Measurements from ENCODE around the gene ITGB3BP. TPM values are rescaled to one million over a fixed set of nuclear protein-coding genes. Genes with fewer than 3 reads are reported as not detected.

Gene ITGB3BP
- total RNA-seq, 4 donors from 2014 or later: 6.5 to 35.0 (median 11.3) TPM

GRCh38 chr1:63512584-63512983 lies 10.4 kb downstream of the ITGB3BP start:
- peak overlapping the region in 1 of 4 donors; percentile 10 for H3K27ac ChIP-seq
- ATAC-seq: no peak
- H3K4me3 ChIP-seq: no peak overlapping the region
- no peaks in the 10 kb centered on the region for H3K9me3 ChIP-seq
- TF ChIP-seq POLR2A (IDR thresholded peaks at IDR 0.05) (no peak), EP300 (IDR thresholded peaks at IDR 0.05) (no peak), POLR2AphosphoS5 (IDR thresholded peaks at IDR 0.05) (no peak), CTCF (IDR thresholded peaks at IDR 0.05) (no peak)
- H3K4me1 ChIP-seq: no peaks in the 10 kb centered on the region
- no peaks in the 10 kb centered on the region for H3K27me3 ChIP-seq
- H3K36me3 ChIP-seq: no peaks in the 10 kb centered on the region

- WGBS, 2 donors (ENCODE audit: low coverage in 1 of 2): 84 to 85% methylated on average over 9 to 10 of the region's 10 CpGs
- H3K36me3 ChIP-seq: peaks cover 0 to 13% of the 10 kb centered on the region in 2 donors
- ATAC-seq: no peak
- H3K9me3 ChIP-seq: no peaks in the 10 kb centered on the region
- peaks cover 0 to 3% (median 0%) of the 10 kb centered on the region in 3 donors for H3K4me1 ChIP-seq
- H3K27ac ChIP-seq: no peak overlapping the region
- TF ChIP-seq POLR2AphosphoS5 (IDR thresholded peaks at IDR 0.05) (no peak), CTCF (IDR thresholded peaks at IDR 0.05) (no peak), EP300 (IDR thresholded peaks at IDR 0.05) (no peak), POLR2A (IDR thresholded peaks at IDR 0.05) (no peak)
- no peaks in the 10 kb centered on the region for H3K27me3 ChIP-seq
- no peak overlapping the region for H3K4me3 ChIP-seq
Measured at GRCh38 chr1:63509718-63510117, 13.3 kb downstream of the ITGB3BP start.

- Histone ChIP-seq H3K27ac (no peak overlapping the region), H3K36me3 (peaks cover 0 to 13% of the 10 kb centered on the region in 2 donors), H3K9me3 (no peaks in the 10 kb centered on the region), H3K4me3 (no peak overlapping the region), H3K27me3 (no peaks in the 10 kb centered on the region), H3K4me1 (peaks cover 0 to 3% (median 0%) of the 10 kb centered on the region in 3 donors)
- no peak for TF ChIP-seq EP300 (IDR thresholded peaks at IDR 0.05)
- TF ChIP-seq POLR2AphosphoS5 (IDR thresholded peaks at IDR 0.05): no peak
- TF ChIP-seq CTCF (IDR thresholded peaks at IDR 0.05): no peak
- no peak for TF ChIP-seq POLR2A (IDR thresholded peaks at IDR 0.05)
- no peak for ATAC-seq
Measured at GRCh38 chr1:63506782-63507181, 16.2 kb downstream of the ITGB3BP start.

GRCh38 chr1:63501256-63501655 lies 21.8 kb downstream of the ITGB3BP start:
- Histone ChIP-seq H3K4me3 (no peak overlapping the region), H3K27ac (no peak overlapping the region), H3K27me3 (no peaks in the 10 kb centered on the region), H3K36me3 (peaks cover 0 to 4% of the 10 kb centered on the region in 2 donors), H3K4me1 (no peaks in the 10 kb centered on the region), H3K9me3 (no peaks in the 10 kb centered on the region)
- 88 to 91% methylated on average over 1 to 3 of the region's 3 CpGs for WGBS, 2 donors (ENCODE audit: low coverage in 1 of 2)
- ATAC-seq: no peak
- TF ChIP-seq EP300 (IDR thresholded peaks at IDR 0.05) (no peak), CTCF (IDR thresholded peaks at IDR 0.05) (no peak), POLR2A (IDR thresholded peaks at IDR 0.05) (no peak), POLR2AphosphoS5 (IDR thresholded peaks at IDR 0.05) (no peak)

- H3K27ac ChIP-seq: no peak overlapping the region
- 100% methylated on average over 1 of the region's 1 CpG for WGBS, 2 donors (ENCODE audit: low coverage in 1 of 2)
- H3K4me1 ChIP-seq: peaks cover 0 to 12% (median 0%) of the 10 kb centered on the region in 3 donors
- no peak overlapping the region for H3K4me3 ChIP-seq
- H3K9me3 ChIP-seq: no peaks in the 10 kb centered on the region
- ATAC-seq: no peak
- no peaks in the 10 kb centered on the region for H3K27me3 ChIP-seq
- H3K36me3 ChIP-seq: peaks cover 0 to 4% of the 10 kb centered on the region in 2 donors
- TF ChIP-seq CTCF (IDR thresholded peaks at IDR 0.05) (no peak), POLR2AphosphoS5 (IDR thresholded peaks at IDR 0.05) (no peak), POLR2A (IDR thresholded peaks at IDR 0.05) (no peak), EP300 (IDR thresholded peaks at IDR 0.05) (no peak)
Measured at GRCh38 chr1:63498106-63498505, 24.9 kb downstream of the ITGB3BP start.
